Esophagus muscularis mucosa (tissue), 4 donors: Measurements from ENCODE around the gene TCAP. TPM values are rescaled to one million over a fixed set of nuclear protein-coding genes. Genes with fewer than 3 reads are reported as not detected.

ENCODE experiments used
- DNase-seq: peaks from one replicate; pipeline ENCODE4 v3.0.0-alpha.2; 2017; ENCODE audit errors: extremely low spot score
- H3K27ac ChIP-seq, 4 donors: fragments of 200-600 bp; sonication (generic); replicated peaks in 1 of 4; 1 replicate in 3 of 4; 2 replicates in 1 of 4; pipeline ENCODE4 v1.5.1; 2016 to 2019; ENCODE audit warnings: mild to moderate bottlenecking in 1 of 4
- H3K27me3 ChIP-seq, 4 donors: fragments of 200-600 bp; sonication (generic); one replicate each; pipeline versions ENCODE4 v1.5.1 to v1.6.0; 2016 to 2019
- H3K36me3 ChIP-seq, 4 donors: fragments of 200-600 bp; sonication (generic); one replicate each; pipeline ENCODE4 v1.5.1; 2016 to 2019
- H3K4me1 ChIP-seq, 4 donors: fragments of 200-600 bp; sonication (generic); one replicate each; pipeline ENCODE4 v1.5.1; 2016 to 2019
- H3K4me3 ChIP-seq, 4 donors: fragments of 200-600 bp; sonication (generic); 1 replicate in 2 of 4; 2 replicates in 2 of 4; pipeline ENCODE4 v1.5.1; 2016 to 2019; ENCODE audit warnings: mild to moderate bottlenecking in 4 of 4, moderate library complexity in 1 of 4
- H3K9me3 ChIP-seq, 4 donors: fragments of 200-600 bp; sonication (generic); 1 replicate in 3 of 4; 2 replicates in 1 of 4; pipeline ENCODE4 v1.5.1; 2016 to 2019
- EP300 ChIP-seq: sonication (generic); formaldehyde crosslinking; IDR thresholded peaks from one replicate; pipeline ENCODE4 v1.6.1; 2017; ENCODE audit warnings: antibody characterized with exemption
- POLR2A ChIP-seq: fragments of 450-650 bp; IDR thresholded peaks from one replicate; pipeline ENCODE4 v1.6.1; 2017; ENCODE audit warnings: antibody characterized with exemption, moderate library complexity, mild to moderate bottlenecking, low read depth
- POLR2AphosphoS5 ChIP-seq, 2 donors: sonication (generic); formaldehyde crosslinking; IDR thresholded peaks; one replicate each; pipeline ENCODE4 v1.6.1; 2017; ENCODE audit warnings: antibody characterized with exemption in 2 of 2
- WGBS: methylation state at CpG from one replicate; pipeline ENCODE4 v1.1.5; 2018; 5-methylcytosine and 5-hydroxymethylcytosine counted together
- intact Hi-C: fragments of 100-400 bp; cut with DNase I; formaldehyde crosslinking; loops from one replicate; pipeline ENCODE4 v1.15.1; 2023
- total RNA-seq, 4 donors: library from RNA; depleted of rRNA; stranded (reverse); fragments of >200 nt; gene quantifications; one replicate each; pipeline versions ENCODE4 v1.1.0 to v1.2.1, GENCODE V29; 2016
- TF ChIP-seq, protein P1 (sequence below), 3 experiments: fragments of 200-600 bp in 2 of 3; fragments of 450-650 bp in 1 of 3; sonication (generic) in 2 of 3; IDR thresholded peaks; one replicate each; pipeline ENCODE4 v1.5.1; 2017 to 2019; ENCODE audit warnings: antibody characterized with exemption in 3 of 3, mild to moderate bottlenecking in 2 of 3, moderate library complexity in 1 of 3

TCAP gene
- total RNA-seq, 4 donors from 2014 or later, result 0.99 to 2.1 (median 1.3) TPM

DNA sequence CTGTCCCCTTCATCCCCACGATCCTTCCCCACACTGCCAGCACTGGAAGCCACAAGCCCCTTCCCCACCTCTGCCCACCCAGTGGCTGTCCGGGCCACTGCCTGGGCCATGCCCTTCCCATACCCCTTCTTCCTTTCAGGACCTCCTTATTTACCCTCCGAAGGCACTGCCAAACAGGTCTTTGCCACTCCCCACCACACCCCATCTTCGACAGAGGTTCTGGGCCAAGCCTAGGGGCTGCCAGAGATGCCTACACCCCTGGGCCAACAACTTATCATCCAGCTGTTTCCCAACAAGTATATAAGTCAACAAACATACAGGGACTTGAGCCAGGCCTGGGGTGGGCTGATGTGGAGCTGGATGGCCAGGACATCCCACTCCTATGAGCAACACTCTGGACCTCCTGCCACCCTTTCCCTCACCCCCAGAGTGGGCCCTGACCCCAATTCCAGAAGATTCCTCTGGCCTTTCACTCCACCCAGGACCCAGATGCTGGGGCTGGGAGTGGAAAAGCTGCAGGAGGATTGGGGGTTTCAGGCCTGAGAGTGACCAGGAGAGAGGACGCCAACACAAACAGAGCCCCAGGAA, 39.9 kb upstream of the TCAP start:
- TF ChIP-seq, protein P1, sequence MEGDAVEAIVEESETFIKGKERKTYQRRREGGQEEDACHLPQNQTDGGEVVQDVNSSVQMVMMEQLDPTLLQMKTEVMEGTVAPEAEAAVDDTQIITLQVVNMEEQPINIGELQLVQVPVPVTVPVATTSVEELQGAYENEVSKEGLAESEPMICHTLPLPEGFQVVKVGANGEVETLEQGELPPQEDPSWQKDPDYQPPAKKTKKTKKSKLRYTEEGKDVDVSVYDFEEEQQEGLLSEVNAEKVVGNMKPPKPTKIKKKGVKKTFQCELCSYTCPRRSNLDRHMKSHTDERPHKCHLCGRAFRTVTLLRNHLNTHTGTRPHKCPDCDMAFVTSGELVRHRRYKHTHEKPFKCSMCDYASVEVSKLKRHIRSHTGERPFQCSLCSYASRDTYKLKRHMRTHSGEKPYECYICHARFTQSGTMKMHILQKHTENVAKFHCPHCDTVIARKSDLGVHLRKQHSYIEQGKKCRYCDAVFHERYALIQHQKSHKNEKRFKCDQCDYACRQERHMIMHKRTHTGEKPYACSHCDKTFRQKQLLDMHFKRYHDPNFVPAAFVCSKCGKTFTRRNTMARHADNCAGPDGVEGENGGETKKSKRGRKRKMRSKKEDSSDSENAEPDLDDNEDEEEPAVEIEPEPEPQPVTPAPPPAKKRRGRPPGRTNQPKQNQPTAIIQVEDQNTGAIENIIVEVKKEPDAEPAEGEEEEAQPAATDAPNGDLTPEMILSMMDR (IDR thresholded peaks at IDR 0.05), result no peak
- no peak for TF ChIP-seq EP300
- TF ChIP-seq POLR2A, result no peak
- no peak for TF ChIP-seq POLR2AphosphoS5 (IDR thresholded peaks at IDR 0.05)
- Histone ChIP-seq H3K9me3 (no peaks in the 10 kb centered on the region), H3K27me3 (peaks cover 0 to 77% (median 25%) of the 10 kb centered on the region in 4 donors), H3K4me1 (peaks cover 11 to 36% (median 29%) of the 10 kb centered on the region in 4 donors), H3K27ac (no peak overlapping the region), H3K4me3 (no peak overlapping the region), H3K36me3 (no peaks in the 10 kb centered on the region)
- intact Hi-C loops, result no loop called here
- DNase-seq, result no peak
- WGBS, result 87% methylated on average over 5 of the region's 5 CpGs

DNA sequence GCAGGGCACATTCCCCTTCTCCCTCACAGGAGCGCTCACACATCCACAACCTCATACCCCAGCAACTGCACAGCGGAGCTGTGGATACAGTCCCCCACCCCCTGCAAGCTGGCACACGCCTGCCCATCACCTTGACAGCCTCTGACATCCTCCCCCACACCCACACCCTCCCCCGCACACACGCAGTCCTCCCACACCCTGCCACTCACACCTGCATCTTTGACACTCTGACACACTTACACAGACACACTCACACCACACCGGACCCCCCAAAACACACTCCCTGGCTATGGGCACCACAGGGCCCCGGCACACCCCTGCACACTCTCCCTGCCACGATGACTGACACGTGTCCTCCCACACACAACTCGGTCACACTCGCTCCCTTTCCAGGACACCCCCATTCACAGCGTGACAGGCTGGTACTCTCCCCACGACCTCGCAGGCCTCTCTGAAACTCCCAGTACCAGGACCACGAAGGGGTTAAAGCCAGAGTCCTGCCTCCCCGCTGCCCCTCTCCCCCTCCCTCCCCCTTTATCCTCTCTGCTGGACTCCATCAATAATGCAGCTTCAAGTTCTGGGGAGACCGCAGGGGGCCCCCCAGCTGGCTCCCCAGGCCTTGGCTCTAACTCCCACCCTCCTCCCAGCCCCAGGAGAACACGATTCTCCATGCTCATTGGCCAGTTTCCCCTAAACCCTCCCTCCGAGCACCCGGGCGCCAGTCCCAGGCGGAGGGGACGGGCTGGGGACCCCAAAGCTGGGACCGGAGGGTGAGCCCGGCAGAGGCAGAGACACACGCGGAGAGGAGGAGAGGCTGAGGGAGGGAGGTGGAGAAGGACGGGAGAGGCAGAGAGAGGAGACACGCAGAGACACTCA, 38.7 kb upstream of the TCAP start, which contains the start of gene PPP1R1B:
TSS of gene PPP1R1B (plus strand) at position 782 of the 876 bp plus-strand sequence. CDS start 441 bp downstream, outside the sequence.
- H3K27me3 ChIP-seq, result peaks cover 0 to 83% (median 27%) of the 10 kb centered on the region in 4 donors
- H3K9me3 ChIP-seq, result no peaks in the 10 kb centered on the region
- peak within 1 kb of the TSS; percentile 27 to 56 (median 41) for H3K4me3 ChIP-seq
- TF ChIP-seq POLR2A (no peak), EP300 (no peak), POLR2AphosphoS5 (IDR thresholded peaks at IDR 0.05) (no peak)
- TF ChIP-seq, protein P1 (IDR thresholded peaks at IDR 0.05), result no peak
- intact Hi-C loops, result no loop called here
- no peaks in the 10 kb centered on the region for H3K36me3 ChIP-seq
- H3K4me1 ChIP-seq, result peaks cover 11 to 36% (median 29%) of the 10 kb centered on the region in 4 donors
- H3K27ac ChIP-seq, result peak within 1 kb of the TSS in 3 of 4 donors; percentile 1 to 50 (median 26)
- no peak for DNase-seq
- WGBS, result 13% methylated on average over 29 of the region's 29 CpGs

DNA sequence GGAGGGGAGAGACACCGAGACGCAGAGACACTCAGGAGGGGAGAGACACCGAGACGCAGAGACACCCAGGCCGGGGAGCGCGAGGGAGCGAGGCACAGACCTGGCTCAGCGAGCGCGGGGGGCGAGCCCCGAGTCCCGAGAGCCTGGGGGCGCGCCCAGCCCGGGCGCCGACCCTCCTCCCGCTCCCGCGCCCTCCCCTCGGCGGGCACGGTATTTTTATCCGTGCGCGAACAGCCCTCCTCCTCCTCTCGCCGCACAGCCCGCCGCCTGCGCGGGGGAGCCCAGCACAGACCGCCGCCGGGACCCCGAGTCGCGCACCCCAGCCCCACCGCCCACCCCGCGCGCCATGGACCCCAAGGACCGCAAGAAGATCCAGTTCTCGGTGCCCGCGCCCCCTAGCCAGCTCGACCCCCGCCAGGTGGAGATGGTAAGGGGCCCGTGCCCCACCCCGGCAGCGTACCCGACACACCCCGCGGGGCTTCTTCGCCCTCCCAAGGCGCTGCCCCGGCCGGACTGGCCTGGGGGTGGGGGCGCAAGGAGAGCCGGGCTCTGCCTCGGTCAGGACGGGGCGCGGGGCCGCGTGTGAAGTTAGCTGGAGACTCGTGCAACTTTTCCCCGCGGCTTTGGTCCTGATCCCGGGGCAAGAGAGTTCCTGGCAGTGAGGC, 38.0 kb upstream of the TCAP start:
- DNase-seq, result no peak
- 6% methylated on average over 28 of the region's 72 CpGs for WGBS
- TF ChIP-seq, protein P1 (IDR thresholded peaks at IDR 0.05), result no peak
- no peak for TF ChIP-seq POLR2A
- no peak for TF ChIP-seq POLR2AphosphoS5 (IDR thresholded peaks at IDR 0.05)
- TF ChIP-seq EP300, result no peak
- intact Hi-C loops, result no loop called here
- Histone ChIP-seq H3K36me3 (no peaks in the 10 kb centered on the region), H3K4me1 (peaks cover 11 to 30% (median 24%) of the 10 kb centered on the region in 4 donors), H3K4me3 (peak overlapping the region; percentile 27 to 56 (median 41)), H3K9me3 (no peaks in the 10 kb centered on the region), H3K27ac (peak overlapping the region in 3 of 4 donors; percentile 1 to 50 (median 26)), H3K27me3 (peaks cover 0 to 86% (median 27%) of the 10 kb centered on the region in 4 donors)

DNA sequence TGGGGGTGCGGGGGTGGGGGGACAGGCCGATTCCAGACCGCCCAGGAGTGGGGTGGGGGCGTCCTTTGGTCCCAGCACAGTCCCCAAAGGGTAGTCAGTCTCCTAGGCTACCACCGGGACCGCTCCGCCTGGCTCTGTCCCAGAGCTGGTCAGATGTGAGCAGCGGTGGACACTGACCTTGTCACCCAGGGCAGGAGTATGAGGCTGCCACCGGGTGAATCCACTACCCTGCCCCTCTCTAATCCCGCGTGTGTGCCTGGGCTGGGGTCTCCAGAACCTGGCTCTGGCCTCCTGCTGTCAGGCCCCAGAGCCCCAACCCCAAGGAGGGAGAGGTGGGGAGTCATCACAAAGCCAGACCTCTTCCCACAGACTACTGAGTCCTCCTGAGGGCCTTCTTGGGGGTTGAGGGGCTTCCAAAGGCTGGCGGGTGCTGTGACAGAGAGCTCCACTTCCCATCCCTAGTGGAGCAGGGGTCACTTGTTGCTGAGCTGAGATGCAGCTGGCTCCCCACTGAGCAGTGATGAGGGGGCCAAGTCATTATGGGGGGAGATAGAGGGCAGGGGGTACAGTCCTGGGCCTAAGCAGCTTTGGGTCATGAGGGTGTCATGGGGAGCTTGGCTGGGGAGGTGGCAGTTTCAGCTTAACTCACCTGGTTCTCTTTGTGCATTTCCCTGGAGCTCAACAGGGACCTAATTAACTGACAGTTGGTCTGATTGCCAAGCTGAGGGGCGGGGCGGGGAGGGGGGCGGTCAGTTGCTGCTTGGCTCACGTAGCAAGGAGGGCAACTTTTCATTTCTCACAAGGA, 37.2 kb upstream of the TCAP start:
- intact Hi-C loops, result no loop called here
- Histone ChIP-seq H3K27me3 (peaks cover 0 to 92% (median 27%) of the 10 kb centered on the region in 4 donors), H3K4me3 (peak overlapping the region; percentile 27 to 56 (median 41))

More for the DNA sequence above, 37.2 kb upstream of the TCAP start:
- Histone ChIP-seq H3K36me3 (no peaks in the 10 kb centered on the region), H3K27ac (peak overlapping the region in 2 of 4 donors; percentile 1 to 50), H3K9me3 (no peaks in the 10 kb centered on the region), H3K4me1 (peaks cover 11 to 26% (median 21%) of the 10 kb centered on the region in 4 donors)
- WGBS, result 61% methylated on average over 11 of the region's 16 CpGs
- TF ChIP-seq POLR2AphosphoS5 (IDR thresholded peaks at IDR 0.05), result no peak
- TF ChIP-seq, protein P1 (IDR thresholded peaks at IDR 0.05), result no peak
- TF ChIP-seq POLR2A, result no peak
- no peak for TF ChIP-seq EP300
- no peak for DNase-seq
